WTC11 (cell line): ENCODE results near the gene C20orf204. TPM values are rescaled to one million over a fixed set of nuclear protein-coding genes. Genes with fewer than 3 reads are reported as not detected.
A peak's percentile ranks its signal among the peaks of the same experiment; 100 is the strongest.

Experiments
- ATAC-seq: fragments of 200-7000 bp; cut with Tn5 transposase; 2 replicates; pipeline ENCODE4 v1.10.0; 2021; ENCODE audit warnings: mild to moderate bottlenecking, moderate library complexity
- CTCF ChIA-PET: fragments of 300-600 bp; sonication (Branson Sonifier 250); formaldehyde crosslinking; loops from one replicate; lab custom pipeline; 2021; ENCODE audit warnings: antibody characterized with exemption; lab: Charles Lee
- POLR2A ChIA-PET: fragments of 350-600 bp; sonication (Branson Sonifier 250); formaldehyde crosslinking; loops from one replicate; lab custom pipeline; 2021; ENCODE audit warnings: antibody characterized with exemption; lab: Charles Lee
- DNase-seq: peaks from one replicate; pipeline ENCODE4 v3.0.0; 2021; ENCODE audit warnings: low spot score
- H3K27ac Mint-ChIP-seq: 2 replicates; pipeline ENCODE4 v1.8.0; 2021; ENCODE audit warnings: mixed read lengths
- H3K27me3 Mint-ChIP-seq: 2 replicates; pipeline ENCODE4 v1.8.0; 2021; ENCODE audit warnings: low read depth, mild to moderate bottlenecking, moderate library complexity, mixed read lengths
- H3K36me3 Mint-ChIP-seq: 2 replicates; pipeline ENCODE4 v1.8.0; 2021; ENCODE audit warnings: mixed read lengths
- H3K4me1 Mint-ChIP-seq: 2 replicates; pipeline ENCODE4 v1.8.0; 2022; ENCODE audit warnings: mixed read lengths
- H3K4me3 Mint-ChIP-seq: 2 replicates; pipeline ENCODE4 v1.8.0; 2021; ENCODE audit warnings: mild to moderate bottlenecking, moderate library complexity, mixed read lengths
- H3K9me3 Mint-ChIP-seq: 2 replicates; pipeline ENCODE4 v1.8.0; 2021; ENCODE audit warnings: mixed read lengths
- ATF6 ChIP-seq: sonication (generic); formaldehyde crosslinking; IDR thresholded peaks from 2 replicates; pipeline ENCODE4 v1.8.1; 2023; ENCODE audit warnings: mild to moderate bottlenecking, missing genetic modification reagents
- CBFB ChIP-seq: sonication (generic); formaldehyde crosslinking; IDR thresholded peaks from 2 replicates; pipeline ENCODE4 v1.8.1; 2022; ENCODE audit warnings: mild to moderate bottlenecking, low read depth, missing genetic modification reagents
- CREM ChIP-seq: sonication (generic); formaldehyde crosslinking; IDR thresholded peaks from 2 replicates; pipeline ENCODE4 v1.8.1; 2022; ENCODE audit warnings: mild to moderate bottlenecking, missing genetic modification reagents, moderate library complexity
- ETV6 ChIP-seq: sonication (generic); formaldehyde crosslinking; IDR thresholded peaks from 2 replicates; pipeline ENCODE4 v1.8.1; 2022; ENCODE audit warnings: mild to moderate bottlenecking, missing genetic modification reagents
- GABPB1 ChIP-seq: sonication (generic); formaldehyde crosslinking; IDR thresholded peaks from 2 replicates; pipeline ENCODE4 v1.8.1; 2023; ENCODE audit warnings: mild to moderate bottlenecking, missing genetic modification reagents
- GRHL2 ChIP-seq: fragments of 250-450 bp; sonication (Bioruptor Pico); IDR thresholded peaks from 2 replicates; pipeline ENCODE4 v1.8.0; 2022; ENCODE audit warnings: mild to moderate bottlenecking, moderate library complexity; ENCODE audit not compliant: insufficient replicate concordance, severe bottlenecking
- IRF1 ChIP-seq: sonication (generic); formaldehyde crosslinking; IDR thresholded peaks from 2 replicates; pipeline ENCODE4 v1.8.0; 2023; ENCODE audit warnings: missing genetic modification reagents
- MXD4 ChIP-seq: fragments of 250-450 bp; sonication (Bioruptor Pico); IDR thresholded peaks from 2 replicates; pipeline ENCODE4 v1.8.0; 2021; ENCODE audit warnings: mild to moderate bottlenecking, moderate library complexity, borderline replicate concordance
- NR1H2 ChIP-seq: sonication (generic); formaldehyde crosslinking; IDR thresholded peaks from 2 replicates; pipeline ENCODE4 v1.9.0; 2021; ENCODE audit warnings: mild to moderate bottlenecking, moderate library complexity, missing genetic modification reagents
- PRDM15 ChIP-seq: sonication (generic); formaldehyde crosslinking; IDR thresholded peaks from 2 replicates; pipeline ENCODE4 v1.8.0; 2022; ENCODE audit warnings: missing genetic modification reagents
- SMAD4 ChIP-seq: sonication (generic); formaldehyde crosslinking; IDR thresholded peaks from 2 replicates; pipeline ENCODE4 v1.8.0; 2022; ENCODE audit warnings: mild to moderate bottlenecking, missing genetic modification reagents
- SP1 ChIP-seq: sonication (generic); formaldehyde crosslinking; conservative IDR thresholded peaks from 2 replicates; pipeline ENCODE4 v1.8.1; 2022; ENCODE audit warnings: missing genetic modification reagents
- USF1 ChIP-seq: sonication (generic); formaldehyde crosslinking; IDR thresholded peaks from 2 replicates; pipeline ENCODE4 v1.8.0; 2022; ENCODE audit warnings: mild to moderate bottlenecking, missing genetic modification reagents
- USF2 ChIP-seq: sonication (generic); formaldehyde crosslinking; IDR thresholded peaks from 2 replicates; pipeline ENCODE4 v1.8.1; 2023; ENCODE audit warnings: mild to moderate bottlenecking, missing genetic modification reagents, moderate library complexity
- ZBTB21 ChIP-seq: sonication (generic); formaldehyde crosslinking; IDR thresholded peaks from 2 replicates; pipeline ENCODE4 v1.8.1; 2023; ENCODE audit warnings: mild to moderate bottlenecking, missing genetic modification reagents, borderline replicate concordance
- ZBTB43 ChIP-seq: sonication (generic); formaldehyde crosslinking; IDR thresholded peaks from 2 replicates; pipeline ENCODE4 v1.8.1; 2023; ENCODE audit warnings: mild to moderate bottlenecking, missing genetic modification reagents
- ZNF416 ChIP-seq: fragments of 250-450 bp; sonication (Bioruptor Pico); IDR thresholded peaks from 2 replicates; pipeline ENCODE4 v1.9.0; 2021; ENCODE audit warnings: mild to moderate bottlenecking, inconsistent platforms
- ZNF425 ChIP-seq: fragments of 250-450 bp; sonication (Bioruptor Pico); conservative IDR thresholded peaks from 2 replicates; pipeline ENCODE4 v1.9.0; 2021; ENCODE audit warnings: mild to moderate bottlenecking
- total RNA-seq: library from RNA; stranded (reverse); gene quantifications from 3 replicates; pipeline ENCODE4 v1.2.3, GENCODE V29; 2021

C20orf204 gene
- total RNA-seq, 1 experiment from 2014 or later = 2.1 TPM

- ATAC-seq (peak; percentile 7; the same call in 1 of the 2 replicates), DNase-seq (peak; percentile 45)
- Mint-ChIP-seq H3K4me3 (peak overlapping the region; percentile 55), H3K36me3 (no peaks in the 10 kb centered on the region), H3K27me3 (peaks cover 54% of the 10 kb centered on the region), H3K4me1 (peaks cover 30% of the 10 kb centered on the region), H3K9me3 (no peaks in the 10 kb centered on the region), H3K27ac (no peak overlapping the region)
- POLR2A ChIA-PET = no interaction called here
- TF ChIP-seq USF1 (CRISPR knock-in tag) (0 out of 2 replicates have a peak, but pooled peaks have one; percentile 15), ETV6 (no peak), GRHL2 (no peak), ZBTB21 (CRISPR knock-in tag) (no peak), CBFB (CRISPR knock-in tag) (no peak), CREM (CRISPR knock-in tag) (no peak), PRDM15 (CRISPR knock-in tag) (peak; percentile 82), MXD4 (CRISPR knock-in tag) (no peak), SP1 (no peak), GABPB1 (CRISPR knock-in tag) (no peak), ATF6 (no peak), ZNF425 (CRISPR knock-in tag) (no peak)
- CTCF ChIA-PET = interaction anchor here (1.1 to 5.6 kb wide), 9 partner anchors 19 to 141 kb away, joined by 4 to 119 read pairs (median 17); partner anchors contain the start of genes C20orf204, PRPF6 and SAMD10
Measured at GRCh38 chr20:64082126-64082731, 46.2 kb downstream of the C20orf204 start.

GRCh38 chr20:64082820-64083377, 46.9 kb downstream of the C20orf204 start:
- no peak overlapping the region for H3K27ac Mint-ChIP-seq
- ATAC-seq (no peak), DNase-seq (no peak)
- peaks cover 30% of the 10 kb centered on the region for H3K4me1 Mint-ChIP-seq
- POLR2A ChIA-PET = interaction anchor here (1.0 kb wide), 1 partner anchor 38 kb away, joined by 3 read pairs; no protein-coding TSS in a partner anchor
- no peaks in the 10 kb centered on the region for H3K36me3 Mint-ChIP-seq
- 0 out of 2 replicates have a peak, but pooled peaks cover 3% of the 10 kb centered on the region for H3K9me3 Mint-ChIP-seq
- CTCF ChIA-PET = interaction anchor here (1.0 to 5.6 kb wide), 27 partner anchors 9 to 500 kb away, joined by 3 to 119 read pairs (median 7); partner anchors contain the start of genes C20orf204, PCMTD2, PRPF6 and SAMD10
- peaks cover 54% of the 10 kb centered on the region for H3K27me3 Mint-ChIP-seq
- H3K4me3 Mint-ChIP-seq = peak overlapping the region; percentile 63
- TF ChIP-seq PRDM15 (CRISPR knock-in tag) (no peak), ZNF416 (CRISPR knock-in tag) (no peak), NR1H2 (CRISPR knock-in tag) (no peak), ZBTB43 (no peak), USF2 (no peak), IRF1 (CRISPR knock-in tag) (no peak), SMAD4 (no peak)
